Tibial artery (tissue), 4 donors: Measurements from ENCODE around the gene CCDC82.

Experiments used
- DNase-seq, 2 donors: peaks; one replicate each; pipeline ENCODE4 v3.0.0-alpha.2; 2019
- H3K27ac ChIP-seq, 2 donors: fragments of 200-600 bp; sonication (generic) in 1 of 2; 1 replicate in 1 of 2; 2 replicates in 1 of 2; pipeline ENCODE4 v1.5.1; 2018 to 2019; ENCODE audit warnings: mild to moderate bottlenecking in 1 of 2
- H3K27me3 ChIP-seq, 2 donors: fragments of 200-600 bp; sonication (generic) in 1 of 2; one replicate each; pipeline versions ENCODE4 v1.5.1 to v1.6.0; 2016 to 2019
- H3K36me3 ChIP-seq, 3 donors: fragments of 200-600 bp; sonication (generic) in 2 of 3; one replicate each; pipeline ENCODE4 v1.5.1; 2016 to 2019; ENCODE audit warnings: mild to moderate bottlenecking in 2 of 3
- H3K4me1 ChIP-seq, 4 donors: fragments of 200-600 bp; sonication (generic) in 2 of 4; 1 replicate in 3 of 4; 2 replicates in 1 of 4; pipeline ENCODE4 v1.5.1; 2016 to 2019
- H3K4me3 ChIP-seq, 2 donors: fragments of 200-600 bp; sonication (generic) in 1 of 2; 1 replicate in 1 of 2; 2 replicates in 1 of 2; pipeline ENCODE4 v1.5.1; 2018 to 2019; ENCODE audit warnings: mild to moderate bottlenecking in 2 of 2
- H3K9me3 ChIP-seq, 3 donors: fragments of 200-600 bp; sonication (generic) in 1 of 3; one replicate each; pipeline ENCODE4 v1.5.1; 2016 to 2019
- CTCF ChIP-seq, 2 experiments: fragments of 200-600 bp in 1 of 2; fragments of 450-650 bp in 1 of 2; IDR thresholded peaks; one replicate each; pipeline ENCODE4 v1.5.1; 2017 to 2019; ENCODE audit warnings: antibody characterized with exemption in 2 of 2, mild to moderate bottlenecking in 1 of 2, moderate library complexity in 1 of 2
- intact Hi-C: fragments of 100-400 bp; cut with DNase I; formaldehyde crosslinking; loops from one replicate; pipeline ENCODE4 v1.15.0; 2023; ENCODE audit warnings: low total_unique reads

CCDC82 gene

DNA sequence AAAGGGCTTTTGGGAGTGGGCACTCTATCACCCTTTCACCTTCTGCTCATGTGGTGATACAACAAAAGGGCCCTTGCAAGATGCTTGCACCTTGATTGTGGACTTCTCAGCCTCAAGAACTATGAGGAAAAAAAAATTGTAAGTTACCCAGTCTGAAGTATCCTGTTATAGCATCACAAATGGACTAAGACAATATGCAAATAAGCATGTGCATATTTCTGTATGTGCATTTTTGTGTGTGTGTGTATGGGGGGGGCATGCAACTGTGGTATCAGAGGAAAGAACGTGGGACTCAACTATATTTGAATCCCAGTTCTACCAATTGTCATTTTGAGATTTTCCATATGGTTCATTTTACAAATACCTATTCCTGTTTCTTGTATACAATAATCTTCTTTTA lies 11.0 kb upstream of the CCDC82 start:
- TF ChIP-seq CTCF (IDR thresholded peaks at IDR 0.05), result no peak
- Histone ChIP-seq H3K27me3 (no peaks in the 10 kb centered on the region), H3K36me3 (no peaks in the 10 kb centered on the region), H3K4me3 (no peak overlapping the region), H3K9me3 (no peaks in the 10 kb centered on the region), H3K4me1 (no peaks in the 10 kb centered on the region), H3K27ac (no peak overlapping the region)
- no peak for DNase-seq
- intact Hi-C loops, result no loop called here

DNA sequence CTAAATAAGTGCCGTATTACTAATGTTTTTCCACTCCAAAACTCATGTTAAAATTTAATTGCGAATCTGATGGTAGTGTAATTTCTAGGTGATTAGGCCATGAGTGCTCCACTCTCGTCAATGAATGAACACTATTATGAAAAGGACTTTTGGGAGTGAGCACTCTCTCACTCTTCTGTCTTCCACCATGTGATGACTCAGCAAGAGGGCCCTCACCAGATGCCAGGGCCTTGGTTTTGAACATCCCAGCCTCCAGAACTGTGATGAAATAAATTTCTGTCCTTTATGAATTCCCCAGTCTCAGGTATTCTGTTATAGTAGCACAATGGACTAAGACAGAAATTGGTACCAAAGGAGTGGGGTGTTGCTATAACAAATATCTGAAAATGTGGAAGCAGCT lies 8.2 kb upstream of the CCDC82 start:
- Histone ChIP-seq H3K4me1 (no peaks in the 10 kb centered on the region), H3K9me3 (no peaks in the 10 kb centered on the region), H3K36me3 (no peaks in the 10 kb centered on the region), H3K4me3 (no peak overlapping the region), H3K27me3 (no peaks in the 10 kb centered on the region), H3K27ac (no peak overlapping the region)
- intact Hi-C loops, result loop anchor here (10.0 kb wide), 1 partner anchor 553 kb away; no protein-coding TSS in a partner anchor
- no peak for DNase-seq
- no peak for TF ChIP-seq CTCF (IDR thresholded peaks at IDR 0.05)

GRCh38 chr11:96396637-96397036 lies 6.9 kb upstream of the CCDC82 start:
- Histone ChIP-seq H3K36me3 (no peaks in the 10 kb centered on the region), H3K27me3 (no peaks in the 10 kb centered on the region), H3K27ac (no peak overlapping the region), H3K4me3 (no peak overlapping the region), H3K4me1 (peaks cover 0 to 3% (median 0%) of the 10 kb centered on the region in 4 donors), H3K9me3 (no peaks in the 10 kb centered on the region)
- DNase-seq, result no peak
- no peak for TF ChIP-seq CTCF (IDR thresholded peaks at IDR 0.05)
- intact Hi-C loops, result loop anchor here (10.0 kb wide), 1 partner anchor 552 kb away; no protein-coding TSS in a partner anchor

DNA sequence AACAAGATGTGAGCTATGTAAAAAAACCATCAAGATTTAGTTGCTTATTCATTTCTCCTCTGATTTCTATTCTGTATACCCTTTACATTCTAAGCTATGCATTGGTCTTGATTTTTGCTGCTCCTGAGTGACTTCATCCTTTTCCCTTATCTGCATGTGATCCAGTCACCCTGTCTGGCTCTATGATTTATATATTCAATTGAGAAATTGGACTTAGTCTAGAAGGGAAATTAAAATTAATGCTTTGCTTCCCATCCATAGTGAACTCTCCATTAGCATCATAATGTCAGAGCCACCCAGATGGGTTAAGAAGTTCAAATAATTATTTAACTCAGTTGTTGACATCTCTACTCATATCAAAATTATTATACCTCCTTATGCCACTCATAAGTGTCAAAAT lies 5.1 kb upstream of the CCDC82 start:
- H3K9me3 ChIP-seq, result no peaks in the 10 kb centered on the region
- no peaks in the 10 kb centered on the region for H3K36me3 ChIP-seq
- no peak for DNase-seq
- intact Hi-C loops, result loop anchor here (10.0 kb wide), 1 partner anchor 550 kb away; no protein-coding TSS in a partner anchor
- H3K4me1 ChIP-seq, result peaks cover 0 to 15% (median 5%) of the 10 kb centered on the region in 4 donors
- no peak overlapping the region for H3K4me3 ChIP-seq
- no peak overlapping the region for H3K27ac ChIP-seq
- no peak for TF ChIP-seq CTCF (IDR thresholded peaks at IDR 0.05)
- H3K27me3 ChIP-seq, result no peaks in the 10 kb centered on the region

- DNase-seq, result no peak
- Histone ChIP-seq H3K9me3 (no peaks in the 10 kb centered on the region), H3K4me3 (no peak overlapping the region), H3K27me3 (no peaks in the 10 kb centered on the region), H3K4me1 (peaks cover 0 to 17% (median 5%) of the 10 kb centered on the region in 4 donors), H3K27ac (no peak overlapping the region), H3K36me3 (no peaks in the 10 kb centered on the region)
- peak; percentile 56 to 64 for TF ChIP-seq CTCF (IDR thresholded peaks at IDR 0.05)
- intact Hi-C loops, result loop anchor here (10.0 kb wide), 1 partner anchor 549 kb away; no protein-coding TSS in a partner anchor
These were observed 4.1 kb upstream of the CCDC82 start for GRCh38 chr11:96393753-96394348.
